Mucosa of gallbladder (tissue), 1 donor: ENCODE measurements around the gene FAM163A. TPM values are rescaled to one million over a fixed set of nuclear protein-coding genes. Genes with fewer than 3 reads are reported as not detected.
A peak's percentile ranks its signal among the peaks of the same experiment; 100 is the strongest.
"Not testable (repeated sequence)": the region's sequence is repeated elsewhere in the genome, so short reads cannot be mapped to it uniquely, and the experiment has no call there.

Source experiments
- DNase-seq: peaks from one replicate; pipeline ENCODE4 v3.0.0-alpha.2; 2020; ENCODE audit warnings: low spot score
- total RNA-seq: library from RNA; stranded (reverse); gene quantifications from one replicate; pipeline ENCODE4 v1.2.1, GENCODE V29; 2021
- donor health status: DM: no; HTN: no; CAD: no.

The FAM163A gene
- total RNA-seq, 1 donor from 2014 or later: 5.1 TPM

DNA sequence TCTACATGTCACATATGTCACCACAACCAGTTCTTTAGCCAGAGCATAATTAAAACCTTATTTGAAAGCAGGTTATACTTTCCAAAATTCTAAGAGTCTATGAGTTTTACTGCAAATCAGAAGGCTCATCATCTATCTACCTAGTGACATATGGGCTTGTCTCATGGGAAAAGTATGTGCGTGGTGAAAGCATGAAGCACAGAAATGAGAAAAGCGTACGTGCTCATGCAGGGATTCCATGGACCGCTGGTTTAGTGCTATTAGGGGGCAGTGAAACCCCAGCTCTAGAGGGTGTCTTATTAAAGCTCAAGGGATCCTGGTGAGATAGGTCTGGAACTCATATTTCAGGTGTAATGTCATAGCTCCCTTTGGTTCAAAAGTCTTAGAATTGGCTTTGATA is 50.2 kb downstream of the FAM163A start:
- no peak for DNase-seq

GRCh38 chr1:179794146-179794545 is 51.1 kb downstream of the FAM163A start:
- no peak for DNase-seq

DNA sequence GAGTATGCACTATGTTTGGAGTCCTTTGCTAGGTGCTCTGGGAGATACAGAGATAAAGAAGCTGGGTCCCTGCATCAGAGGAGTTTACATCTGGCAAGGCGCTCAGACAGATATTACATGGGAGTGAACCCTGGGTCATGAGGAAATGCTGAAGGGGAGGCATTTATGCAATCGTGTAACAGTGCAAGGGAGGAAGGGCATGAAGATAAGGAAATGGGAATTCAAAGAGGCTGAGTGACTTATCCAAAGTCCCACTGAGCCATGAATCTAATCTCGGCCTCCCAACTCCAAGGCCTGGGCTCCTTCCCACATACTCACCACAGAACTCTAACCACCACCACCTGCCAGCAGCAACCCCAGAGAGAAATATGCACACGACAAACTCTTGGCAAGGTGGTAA is 51.6 kb downstream of the FAM163A start:
- DNase-seq: no peak

GRCh38 chr1:179798213-179798863 is 55.2 kb downstream of the FAM163A start:
- DNase-seq: no peak

- no peak for DNase-seq
Observed at GRCh38 chr1:179798864-179799516, 55.9 kb downstream of the FAM163A start.

GRCh38 chr1:179800481-179800880 is 57.4 kb downstream of the FAM163A start:
- no peak for DNase-seq

DNA sequence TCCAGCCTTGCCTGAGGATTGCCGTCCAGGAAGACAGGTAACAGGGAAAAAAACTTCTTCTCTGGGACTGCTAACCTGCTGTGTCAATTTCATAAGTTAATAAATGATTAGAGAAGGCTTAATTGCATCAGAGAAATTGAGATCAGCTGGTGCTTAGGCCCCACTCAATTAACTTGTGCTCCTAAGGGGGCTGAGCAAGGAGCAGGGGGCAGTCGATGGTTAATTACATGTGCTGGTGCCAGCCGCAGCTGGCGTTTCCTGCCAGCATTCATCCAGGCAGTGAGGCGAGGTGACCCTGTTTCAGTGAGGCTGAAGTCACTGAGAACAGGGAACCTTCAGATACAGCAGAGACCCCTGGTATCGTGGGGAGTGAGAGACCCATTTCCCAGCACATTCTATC is 60.0 kb downstream of the FAM163A start:
- no peak for DNase-seq

GRCh38 chr1:179803918-179804317 is 60.8 kb downstream of the FAM163A start:
- no peak for DNase-seq

GRCh38 chr1:179804417-179804816 is 61.3 kb downstream of the FAM163A start:
- not testable (repeated sequence) for DNase-seq

GRCh38 chr1:179805291-179806195 is 62.5 kb downstream of the FAM163A start:
- no peak for DNase-seq

- no peak for DNase-seq
Observed at GRCh38 chr1:179806333-179806732, 63.2 kb downstream of the FAM163A start.

- DNase-seq: no peak
Observed at GRCh38 chr1:179807291-179807690, 64.2 kb downstream of the FAM163A start.

DNA sequence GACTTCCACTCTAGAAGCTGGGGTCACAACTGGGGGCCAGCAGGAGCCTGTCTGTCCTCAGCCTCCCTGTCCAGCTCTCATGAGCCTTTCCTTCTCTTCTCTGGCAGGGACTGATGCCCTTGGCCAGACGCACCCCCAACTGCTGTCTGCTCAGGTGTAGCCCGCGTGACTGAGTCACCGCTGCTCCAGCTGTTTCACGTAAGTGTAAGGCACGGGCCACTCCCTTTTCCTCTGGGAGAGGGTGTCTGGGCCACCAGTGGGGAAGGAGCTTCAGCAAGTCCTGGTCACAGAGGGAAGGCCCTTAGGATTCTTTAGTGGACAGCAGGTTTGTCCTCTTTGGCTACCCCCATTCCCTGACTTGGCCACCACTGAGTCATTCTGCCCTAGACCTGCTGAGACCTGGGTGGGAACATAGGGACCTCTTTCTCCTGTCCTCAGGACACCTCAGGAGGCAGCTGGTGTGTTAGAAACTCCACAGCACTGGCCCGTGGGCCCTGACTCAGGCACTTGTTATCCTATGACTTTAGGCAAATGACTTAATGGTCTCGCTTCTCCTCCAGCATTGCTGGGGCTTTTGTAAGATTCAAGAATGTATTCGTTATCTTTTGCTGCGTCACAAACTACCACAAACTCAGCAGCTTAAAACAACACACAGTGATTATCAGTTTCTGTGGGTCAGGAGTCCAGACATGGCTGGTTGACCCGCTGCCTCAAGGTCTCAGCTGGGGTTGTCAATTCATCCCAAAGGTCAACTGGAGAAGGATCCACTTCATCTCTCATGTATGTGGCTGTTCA is 64.8 kb downstream of the FAM163A start:
- no peak for DNase-seq

GRCh38 chr1:179808503-179808902 is 65.4 kb downstream of the FAM163A start:
- DNase-seq: no peak

GRCh38 chr1:179809506-179810366 is 66.6 kb downstream of the FAM163A start:
- DNase-seq: peak; percentile 61

DNA sequence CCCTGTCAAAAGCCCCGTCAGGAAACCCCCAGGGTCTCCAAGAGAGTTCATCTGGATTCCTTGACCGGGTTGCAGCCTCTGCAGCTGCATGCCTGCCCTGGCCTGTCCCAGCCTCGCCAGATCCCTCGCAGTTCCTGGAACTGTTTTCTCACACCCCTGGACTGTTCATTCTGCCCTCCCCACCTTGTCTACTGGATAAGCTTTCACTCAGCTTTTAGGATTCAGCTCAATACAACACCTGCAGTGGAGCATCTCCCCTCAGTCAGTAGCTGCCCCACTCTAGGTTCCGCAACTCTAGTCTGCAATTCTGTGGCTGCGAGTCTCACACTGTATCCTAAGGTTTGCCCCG is 67.2 kb downstream of the FAM163A start:
- no peak for DNase-seq

DNA sequence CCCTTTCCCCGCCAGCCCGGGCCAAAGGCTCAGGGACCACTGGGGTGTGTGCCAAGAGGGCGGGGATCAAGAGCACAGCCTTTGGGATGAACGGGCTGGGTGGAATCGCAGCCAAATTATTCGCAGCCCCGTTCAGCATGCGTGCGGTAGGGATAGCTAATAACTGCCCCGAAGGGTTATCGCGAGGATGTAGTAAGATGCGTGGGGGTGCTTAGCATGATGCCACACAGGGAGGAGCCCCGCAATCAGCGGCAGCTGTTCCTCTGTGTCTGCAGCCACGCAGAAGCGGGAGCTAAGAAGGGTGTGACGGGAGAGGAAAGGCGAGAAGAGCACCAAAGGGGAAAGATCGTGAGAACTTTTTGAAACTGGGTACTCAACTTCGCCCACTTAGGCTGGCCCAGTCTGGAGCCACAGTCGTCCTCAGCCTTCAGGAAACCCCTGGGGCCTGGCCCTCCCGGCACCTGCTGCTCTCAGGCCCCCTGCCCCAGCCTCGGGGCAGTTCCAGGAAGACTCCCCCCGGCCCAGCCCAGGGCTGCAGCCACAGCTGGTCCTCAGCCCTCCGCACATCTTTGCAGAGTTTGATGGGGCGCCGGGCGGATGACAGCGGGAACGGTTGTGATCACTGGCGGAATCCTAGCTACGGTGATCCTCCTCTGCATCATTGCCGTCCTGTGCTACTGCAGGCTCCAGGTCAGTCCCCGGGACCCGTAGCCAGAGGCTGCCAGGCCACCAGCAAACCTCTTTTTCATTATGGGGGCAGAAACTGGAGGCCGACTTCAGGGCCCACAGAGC is 69.6 kb downstream of the FAM163A start:
- DNase-seq: no peak

DNA sequence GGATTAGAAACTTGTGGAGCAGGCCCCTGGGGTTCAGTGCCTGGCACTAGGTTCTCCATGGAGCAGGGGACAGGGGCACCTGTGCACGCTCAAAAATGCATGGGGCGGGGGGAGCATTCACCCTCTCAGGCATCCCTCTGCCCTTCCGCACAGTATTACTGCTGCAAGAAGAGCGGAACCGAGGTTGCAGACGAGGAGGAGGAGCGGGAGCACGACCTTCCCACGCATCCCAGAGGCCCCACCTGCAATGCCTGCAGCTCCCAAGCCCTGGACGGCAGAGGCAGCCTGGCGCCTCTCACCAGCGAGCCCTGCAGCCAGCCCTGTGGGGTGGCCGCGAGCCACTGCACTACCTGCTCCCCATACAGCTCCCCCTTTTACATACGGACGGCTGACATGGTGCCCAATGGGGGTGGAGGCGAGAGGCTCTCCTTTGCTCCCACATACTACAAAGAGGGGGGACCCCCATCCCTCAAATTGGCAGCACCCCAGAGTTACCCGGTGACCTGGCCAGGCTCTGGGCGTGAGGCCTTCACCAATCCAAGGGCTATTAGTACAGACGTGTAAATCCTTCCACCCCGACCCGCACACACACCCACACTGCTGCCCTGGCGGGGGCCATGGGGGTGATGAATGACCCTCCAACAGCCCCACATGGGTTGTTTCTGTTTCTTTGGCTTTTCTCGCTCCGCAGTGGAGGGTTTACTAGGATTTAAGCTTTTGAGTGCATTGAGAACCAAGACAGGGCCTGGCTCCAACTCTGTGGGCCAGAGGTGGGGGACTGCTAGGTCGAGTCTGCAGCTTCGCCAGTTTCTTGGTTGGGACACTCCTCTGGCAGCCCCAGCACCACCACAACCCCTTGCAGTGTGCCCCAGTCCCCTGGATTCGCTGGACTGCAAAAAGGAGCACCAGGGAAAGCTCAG is 70.8 kb downstream of the FAM163A start:
- no peak for DNase-seq

GRCh38 chr1:179814546-179814838 is 71.4 kb downstream of the FAM163A start:
- no peak for DNase-seq
